Stimulated activated CD4-positive, alpha-beta T cell treated with anti-CD3 and anti-CD28 coated beads, Interleukin-4, amount 100 ng/mL, for 48 hours (primary cell): ENCODE results near the gene MCM9.
A peak's percentile ranks its signal among the peaks of the same experiment; 100 is the strongest.

ENCODE experiments used
- DNase-seq, 2 donors: peaks; one replicate each; pipeline ENCODE4 v3.0.0-alpha.2; 2020; ENCODE audit warnings: low read depth in 2 of 2

MCM9 gene

GRCh38 chr6:118934461-118935330, at the start of gene MCM9:
TSS of gene MCM9 (minus strand) at chr6:118935159. CDS start at chr6:118931723, 3,436 bp downstream.
- DNase-seq, result peak; percentile 86 to 87

GRCh38 chr6:118984342-118984741, 49.4 kb upstream of the MCM9 start:
- no peak for DNase-seq

GRCh38 chr6:118982575-118982911, 47.6 kb upstream of the MCM9 start:
- DNase-seq, result no peak

GRCh38 chr6:118981884-118982574, 47.1 kb upstream of the MCM9 start:
- DNase-seq, result no peak

- DNase-seq, result no peak
Observed at GRCh38 chr6:118980063-118980462, 45.1 kb upstream of the MCM9 start.

GRCh38 chr6:118974790-118975189, 39.8 kb upstream of the MCM9 start:
- no peak for DNase-seq

GRCh38 chr6:118971682-118972081, 36.7 kb upstream of the MCM9 start:
- DNase-seq, result no peak

GRCh38 chr6:118970866-118971265, 35.9 kb upstream of the MCM9 start:
- DNase-seq, result no peak

- no peak for DNase-seq
Observed at GRCh38 chr6:118968416-118968815, 33.5 kb upstream of the MCM9 start.

GRCh38 chr6:118967239-118967638, 32.3 kb upstream of the MCM9 start:
- DNase-seq, result no peak

- DNase-seq, result no peak
Observed at GRCh38 chr6:118965843-118966370, 30.9 kb upstream of the MCM9 start.

GRCh38 chr6:118965371-118965770, 30.4 kb upstream of the MCM9 start:
- no peak for DNase-seq

GRCh38 chr6:118963003-118963402, 28.0 kb upstream of the MCM9 start:
- no peak for DNase-seq

GRCh38 chr6:118959903-118960302, 24.9 kb upstream of the MCM9 start:
- DNase-seq, result no peak

- DNase-seq, result no peak
Observed at GRCh38 chr6:118953391-118953790, 18.4 kb upstream of the MCM9 start.

GRCh38 chr6:118952683-118953082, 17.7 kb upstream of the MCM9 start:
- DNase-seq, result no peak

GRCh38 chr6:118945217-118945616, 10.3 kb upstream of the MCM9 start:
- no peak for DNase-seq

- DNase-seq, result no peak
Observed at GRCh38 chr6:118940770-118941169, 5.8 kb upstream of the MCM9 start.

- no peak for DNase-seq
Observed at GRCh38 chr6:118939683-118940082, 4.7 kb upstream of the MCM9 start.

GRCh38 chr6:118935978-118936703, 1.2 kb upstream of the MCM9 start:
- DNase-seq, result no peak

- DNase-seq, result no peak
Observed at GRCh38 chr6:118935331-118935668, 341 bp upstream of the MCM9 start.

- no peak for DNase-seq
Observed at GRCh38 chr6:118933855-118934460, 1.0 kb downstream of the MCM9 start.
